Measurements from ENCODE around the gene RPL12.

- TF ChIP-seq CTCF (conservative IDR thresholded peaks at IDR 0.05; ENCODE audit: low read depth, low read length) (no peak), EZH2 (IDR thresholded peaks at IDR 0.05; ENCODE audit: borderline replicate concordance, low read depth, low read length, poor library complexity, severe bottlenecking) (no peak)
These were observed 45.8 kb upstream of the RPL12 start for GRCh38 chr9:127496974-127497373.

All from A673 (cell line).